T-helper 2 cell (primary cell): ENCODE data around the gene SMIM3.
"Not testable (repeated sequence)": the region's sequence is repeated elsewhere in the genome, so short reads cannot be mapped to it uniquely, and the experiment has no call there.

ENCODE experiments used
- DNase-seq, 5 experiments: peaks; one replicate each; pipeline versions ENCODE4 v3.0.0 to v3.0.0-alpha.2; 2012 to 2022

Gene SMIM3

DNA sequence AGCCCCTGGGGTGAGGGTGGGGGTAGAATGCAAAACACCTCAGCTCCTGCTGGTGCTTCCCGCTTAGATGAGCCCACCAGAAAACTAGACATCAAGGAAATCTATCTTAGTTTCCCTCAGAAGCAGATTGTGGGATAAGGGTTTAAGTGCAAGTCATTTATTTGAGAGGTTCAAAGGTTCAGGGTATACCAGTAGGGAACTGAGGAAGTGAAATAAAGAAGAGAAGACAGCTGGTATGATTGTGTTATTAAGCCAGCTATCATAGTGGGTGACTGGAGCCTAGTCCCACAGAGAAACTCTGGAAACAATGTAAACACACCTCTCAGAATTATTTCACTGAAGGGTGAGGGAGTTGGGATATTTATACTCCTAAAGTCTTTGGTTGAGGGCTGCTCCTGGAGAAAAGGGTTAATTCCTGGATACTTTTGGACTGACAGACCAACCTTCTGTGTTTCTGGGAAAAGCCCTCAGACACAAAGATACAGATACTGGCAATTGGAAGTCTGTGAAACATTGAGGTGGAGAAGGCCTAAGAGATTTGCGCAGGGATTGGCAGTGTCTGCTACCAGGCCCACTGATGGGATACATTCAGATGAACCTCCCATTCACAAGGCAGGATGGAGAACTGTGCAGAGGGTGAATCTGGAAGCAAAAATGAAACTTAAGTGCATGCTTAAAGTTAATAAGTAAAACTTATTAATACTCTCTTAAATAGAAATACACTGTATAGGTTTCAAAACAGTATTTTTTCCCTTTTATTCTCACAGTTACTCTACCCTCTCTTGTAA, 13.4 kb upstream of the SMIM3 start:
- DNase-seq: no peak

DNA sequence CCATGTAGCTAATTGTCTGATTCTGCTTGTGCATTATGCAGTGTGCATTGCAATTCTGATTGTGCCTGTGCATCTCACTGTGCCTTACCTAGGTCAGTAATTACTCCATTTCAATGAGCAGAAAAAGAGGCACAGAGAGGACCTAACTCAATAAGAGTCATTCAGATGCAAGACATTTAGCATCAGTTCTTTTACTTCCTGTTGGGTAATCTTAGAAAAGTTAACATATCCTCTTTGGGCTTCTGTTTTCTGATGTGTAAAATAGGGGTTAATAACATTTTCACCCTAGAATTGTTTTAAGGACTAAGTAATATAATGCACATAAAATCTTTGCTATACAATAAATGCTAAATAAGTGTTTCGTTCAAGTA, 12.8 kb upstream of the SMIM3 start:
- DNase-seq: no peak

DNA sequence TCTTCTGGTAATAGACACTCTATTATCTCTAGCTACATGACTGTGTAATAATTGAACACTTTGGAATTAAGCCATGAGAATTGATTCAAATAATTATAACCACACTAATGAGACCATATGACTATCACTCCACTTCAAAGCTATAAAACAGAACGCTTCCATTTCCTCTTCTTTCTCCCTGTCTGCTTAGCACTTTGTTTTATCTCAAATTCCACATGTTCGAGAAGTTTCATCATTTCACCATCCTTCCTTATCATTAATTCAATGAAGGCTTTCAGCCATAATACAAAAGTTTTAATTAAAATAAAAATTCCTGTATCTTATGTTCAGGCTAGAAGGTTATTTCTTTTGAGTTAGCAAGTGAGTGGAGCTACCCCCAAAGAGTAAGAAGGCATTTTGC, 12.3 kb upstream of the SMIM3 start:
- DNase-seq: no peak

DNA sequence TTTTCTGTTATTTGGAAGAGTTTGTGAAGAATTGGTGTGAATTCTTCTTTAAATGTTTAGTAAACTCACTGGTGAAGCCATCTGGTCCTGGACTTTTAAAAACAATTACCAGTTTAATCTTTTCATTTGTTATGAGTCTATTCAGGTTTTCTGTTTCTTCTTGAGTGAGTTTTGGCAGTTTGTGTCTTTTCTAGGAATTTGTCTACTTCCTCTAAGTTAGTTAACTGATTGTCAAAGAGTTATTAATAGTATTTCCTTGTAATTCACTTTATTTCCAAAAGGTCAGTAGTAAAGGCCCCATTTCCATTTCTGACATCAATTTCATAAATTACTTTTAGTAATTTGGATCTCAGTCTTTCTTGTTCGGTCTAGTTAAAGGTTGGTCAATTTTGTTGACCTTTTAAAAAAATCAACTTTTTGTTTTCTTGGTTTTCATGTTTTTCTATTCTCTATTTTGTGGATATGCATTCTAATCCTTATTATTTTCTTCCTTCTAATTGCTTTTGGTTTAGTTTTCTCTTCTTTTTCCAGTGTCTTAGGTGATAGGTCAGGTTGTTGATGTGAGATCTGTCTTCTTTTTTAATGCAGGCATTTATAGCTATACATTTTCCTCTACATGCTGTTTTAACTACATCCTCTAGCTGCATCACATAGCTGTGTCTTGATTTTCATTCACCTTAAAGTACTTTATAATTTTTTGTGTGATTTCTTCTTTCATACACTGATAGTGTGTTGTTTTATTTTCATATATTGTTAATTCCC, 7.3 kb upstream of the SMIM3 start:
- no peak for DNase-seq

DNA sequence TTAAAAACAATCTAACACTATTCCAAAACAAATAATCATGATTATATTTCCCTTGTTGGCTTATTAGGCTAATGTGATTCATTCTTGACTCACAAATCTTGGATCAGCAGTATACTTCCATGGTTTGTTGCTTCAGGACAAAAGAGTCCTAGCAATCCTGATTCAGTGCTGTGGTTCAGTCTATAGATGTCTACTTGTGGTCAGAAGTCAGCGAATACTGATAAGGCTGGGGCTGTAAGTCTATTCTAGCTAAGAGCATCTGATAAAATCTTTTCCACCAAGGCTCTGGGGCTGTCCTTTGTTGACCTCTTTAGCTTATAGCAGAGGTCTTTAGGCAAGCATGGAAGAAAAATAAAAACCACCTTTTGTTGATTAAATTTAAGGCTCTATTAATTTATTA, 4.4 kb upstream of the SMIM3 start:
- peak in 1 of 5 experiments; percentile 51 for DNase-seq

DNA sequence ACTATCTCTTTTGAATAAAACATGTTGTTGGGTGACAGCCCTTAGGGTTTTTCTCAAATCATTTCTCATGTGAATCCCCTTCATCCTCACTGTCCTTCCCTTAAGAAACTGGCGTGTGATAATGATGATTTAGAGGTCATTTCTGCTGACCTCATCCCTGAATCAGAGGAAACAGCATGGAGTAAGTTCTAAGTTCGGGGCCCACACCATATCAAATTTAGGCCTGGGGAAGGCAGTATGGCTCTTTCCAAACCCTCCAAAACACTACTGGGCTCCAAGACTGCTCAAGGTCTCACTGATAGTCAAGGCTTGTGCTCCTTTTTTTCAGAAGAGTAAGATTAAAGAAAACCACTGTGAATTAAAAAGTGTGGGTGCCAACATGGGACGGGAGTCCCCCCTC, 872 bp upstream of the SMIM3 start:
- DNase-seq: no peak

DNA sequence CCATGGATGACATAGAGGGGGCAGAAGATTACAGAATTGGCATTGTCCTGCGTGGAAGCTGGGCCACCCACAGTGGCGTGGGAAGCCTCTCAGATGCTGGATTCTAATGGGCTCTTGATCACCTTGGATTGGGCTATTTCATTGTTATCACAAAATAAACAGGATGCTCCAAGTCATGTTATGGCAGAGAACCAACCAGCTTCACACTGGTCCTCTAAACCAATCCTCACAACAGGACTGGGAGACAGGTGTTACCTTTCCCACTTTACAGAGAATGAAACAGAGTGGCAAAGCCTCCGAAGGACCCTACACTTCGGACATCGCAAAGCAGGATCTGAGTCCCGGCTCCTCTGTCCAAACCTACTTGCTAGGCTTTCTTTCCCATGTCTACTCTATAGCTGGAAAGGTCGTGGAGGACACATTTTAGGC, 455 bp upstream of the SMIM3 start:
- DNase-seq: no peak

DNA sequence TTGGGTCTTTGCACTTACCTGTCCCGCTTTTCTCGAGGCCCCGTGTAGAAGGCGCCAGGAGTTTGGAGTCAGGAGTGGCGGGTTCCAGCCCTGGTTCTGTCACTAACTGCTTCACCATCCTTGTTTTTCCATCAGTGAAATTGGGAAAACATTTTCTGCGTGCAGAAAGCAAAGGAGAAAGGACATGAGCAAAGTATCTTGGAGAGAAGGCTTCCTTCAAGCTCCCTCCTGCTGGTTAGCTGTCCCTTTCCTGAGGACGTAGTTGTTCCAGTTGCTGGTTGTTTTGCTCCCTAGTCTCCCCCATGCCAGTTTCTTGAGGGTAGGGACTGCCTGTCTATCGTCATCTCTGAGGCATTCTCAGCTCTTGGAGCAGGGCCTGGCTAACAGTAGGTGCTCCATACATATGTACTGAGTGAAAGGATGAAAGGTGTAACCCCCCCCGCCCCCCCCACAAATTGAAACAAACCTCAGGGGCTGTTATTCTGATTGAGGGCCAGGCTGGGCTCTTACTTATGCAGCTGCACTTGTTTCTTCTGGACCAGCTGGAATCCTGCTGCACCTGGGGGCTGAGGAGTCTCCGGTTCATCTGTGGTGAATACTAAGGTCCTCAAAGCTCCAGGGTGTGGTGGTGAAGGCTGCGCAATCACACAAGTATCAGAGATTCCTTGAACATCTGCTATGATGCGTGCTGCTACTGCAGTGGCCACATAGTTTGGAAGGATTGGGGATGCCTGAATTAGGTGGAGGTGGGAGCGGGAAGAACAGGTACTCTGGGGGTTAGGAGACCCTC, 1.0 kb downstream of the SMIM3 start:
- DNase-seq: no peak

DNA sequence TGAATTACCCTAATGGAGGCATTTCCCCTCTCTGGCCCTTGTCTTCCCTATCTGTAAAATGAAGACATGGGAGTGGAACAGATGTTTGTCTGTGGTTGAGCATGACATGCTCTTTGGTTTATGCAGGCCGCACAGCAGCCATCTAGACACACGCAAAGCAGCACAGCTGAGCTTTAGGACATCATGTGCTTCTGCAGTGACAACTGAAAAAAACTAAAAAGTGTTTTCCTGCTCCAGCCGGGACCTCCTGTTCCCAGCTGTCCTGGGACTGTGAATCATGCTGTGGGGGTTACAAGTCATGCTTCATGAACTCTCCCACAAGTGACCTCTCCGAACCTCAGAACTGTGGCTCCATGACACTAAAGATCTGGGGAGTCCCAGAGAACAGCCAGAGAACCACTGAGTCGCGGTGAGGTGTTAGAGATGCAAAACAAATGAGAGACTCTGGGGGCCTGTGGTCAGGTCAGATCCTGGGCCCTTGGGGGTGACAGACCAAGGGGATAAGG, 1.7 kb downstream of the SMIM3 start:
- peak in 1 of 5 experiments; percentile 46 for DNase-seq

DNA sequence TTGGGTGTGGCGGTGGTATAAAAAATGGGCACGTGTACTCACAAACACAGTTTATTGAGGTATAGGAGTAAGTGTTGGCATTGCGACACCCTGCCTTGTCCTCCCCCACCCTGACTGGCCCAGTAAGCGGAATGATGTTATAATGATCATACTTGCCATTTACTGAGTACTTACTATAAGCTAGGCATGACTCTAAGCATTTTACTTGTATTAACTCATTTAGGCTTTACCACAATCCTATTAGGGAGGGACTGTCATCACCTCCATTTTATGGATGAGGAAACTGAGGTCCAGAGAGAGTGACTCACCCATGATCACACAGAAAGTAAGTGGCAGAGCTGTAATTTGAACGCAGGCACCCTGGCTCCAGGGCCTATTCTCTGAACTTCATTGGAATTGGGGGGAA, 2.3 kb downstream of the SMIM3 start:
- no peak for DNase-seq

DNA sequence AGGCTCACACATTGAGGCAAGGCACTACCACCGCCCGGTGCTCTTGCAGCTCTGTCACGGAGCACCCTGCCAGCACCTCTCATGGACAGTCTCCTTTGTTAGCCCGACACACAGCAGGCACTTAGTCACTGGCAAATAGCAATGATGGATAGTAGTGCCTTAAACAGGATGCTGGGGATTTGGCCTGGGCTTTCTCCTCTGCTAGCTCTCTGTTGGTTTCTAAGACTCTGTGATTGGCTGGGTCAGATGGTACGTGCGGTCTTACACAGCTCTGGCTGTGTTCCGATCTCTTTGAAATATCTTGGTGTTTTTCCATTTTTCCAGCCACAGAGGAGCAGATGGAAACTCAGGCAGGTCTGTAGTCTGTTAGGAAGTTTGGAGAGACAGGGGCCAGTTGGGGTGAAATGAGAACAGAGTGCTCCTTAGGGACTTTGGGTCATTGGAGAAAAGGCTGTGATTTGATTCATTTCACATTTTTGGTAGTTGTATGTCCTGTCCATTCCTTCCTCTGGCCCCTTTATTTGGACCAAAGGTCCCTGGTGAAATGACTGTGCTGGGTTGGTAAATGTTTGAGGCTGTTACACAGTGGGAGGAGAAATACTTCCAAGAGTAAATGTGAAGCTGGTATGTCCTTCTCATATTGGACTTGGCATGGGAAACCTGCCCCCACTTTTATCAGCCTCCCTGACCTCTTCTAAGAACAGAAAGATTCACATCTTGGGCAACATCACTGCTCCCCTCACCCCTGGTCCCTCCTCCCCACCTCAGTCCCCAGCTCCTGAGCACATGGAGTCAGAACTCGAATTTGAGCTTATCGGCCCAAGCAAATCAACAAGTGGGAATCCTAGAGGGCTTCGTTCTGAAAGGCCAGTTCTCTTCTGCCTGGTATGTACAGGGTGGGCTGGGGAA, 3.4 kb downstream of the SMIM3 start:
- no peak for DNase-seq

DNA sequence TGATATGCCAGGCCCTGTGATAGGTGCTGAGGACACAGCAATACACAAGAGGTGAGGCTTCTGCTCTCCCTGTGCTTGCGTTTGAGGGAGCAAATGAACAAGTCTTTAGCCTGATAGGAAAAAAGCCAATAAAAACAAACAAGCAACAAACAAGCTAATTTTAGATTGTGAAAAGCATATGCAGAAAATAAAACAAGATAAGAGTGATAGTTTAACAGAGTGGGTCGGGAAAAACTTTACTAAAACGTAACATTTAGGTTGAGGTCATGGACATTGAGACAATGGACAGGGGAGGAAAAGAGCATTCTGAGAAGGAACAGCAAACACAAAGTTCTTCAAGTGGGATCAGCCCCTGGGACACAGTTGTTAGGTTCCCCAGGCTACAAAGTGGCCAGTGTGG, 4.3 kb downstream of the SMIM3 start:
- DNase-seq: no peak

DNA sequence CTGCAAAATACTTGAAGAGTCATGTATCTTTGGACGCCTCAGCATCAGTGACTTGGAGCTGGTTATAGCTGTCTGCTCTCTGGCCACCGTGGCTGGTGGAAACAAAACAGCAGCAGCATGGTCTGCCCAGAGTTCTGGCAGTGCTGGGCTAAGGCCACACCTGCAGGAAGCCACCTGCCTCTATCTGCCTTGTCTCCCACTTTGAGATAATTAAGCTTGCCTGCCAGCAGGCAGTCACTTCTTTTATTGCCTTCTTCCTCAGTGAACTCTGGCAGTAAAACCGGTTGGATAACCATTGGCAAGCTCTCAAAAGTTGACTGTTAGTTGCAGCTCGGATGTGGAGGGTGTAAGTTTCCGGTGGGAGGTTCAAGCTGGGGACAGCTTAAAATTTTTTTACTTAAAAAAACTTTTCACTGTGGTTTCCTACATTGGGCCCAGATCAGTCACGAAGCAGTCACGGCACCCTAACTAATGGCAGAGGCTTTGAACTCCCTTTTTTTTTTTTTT, 4.9 kb downstream of the SMIM3 start:
- DNase-seq: peak in 4 of 5 experiments; percentile 28 to 92 (median 66)

DNA sequence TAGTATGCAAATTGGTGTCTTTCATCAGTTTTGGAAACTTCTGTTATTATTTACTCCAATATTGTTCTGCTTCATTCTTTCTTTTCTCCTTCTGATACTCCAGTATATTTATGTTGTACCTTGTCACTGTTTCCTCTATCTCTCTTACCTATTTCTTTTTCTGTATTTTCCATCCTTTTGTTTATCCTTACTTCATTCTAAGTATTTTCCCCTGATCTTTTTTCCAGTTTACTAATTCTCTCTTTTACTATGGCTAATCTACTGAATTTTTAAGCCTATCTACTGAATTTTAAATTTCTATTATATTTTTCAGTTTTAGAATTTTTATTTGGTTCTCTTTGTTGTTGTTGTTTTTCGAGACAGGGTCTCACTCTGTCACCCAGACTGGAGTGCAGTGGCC, 7.4 kb downstream of the SMIM3 start:
- DNase-seq: no peak

DNA sequence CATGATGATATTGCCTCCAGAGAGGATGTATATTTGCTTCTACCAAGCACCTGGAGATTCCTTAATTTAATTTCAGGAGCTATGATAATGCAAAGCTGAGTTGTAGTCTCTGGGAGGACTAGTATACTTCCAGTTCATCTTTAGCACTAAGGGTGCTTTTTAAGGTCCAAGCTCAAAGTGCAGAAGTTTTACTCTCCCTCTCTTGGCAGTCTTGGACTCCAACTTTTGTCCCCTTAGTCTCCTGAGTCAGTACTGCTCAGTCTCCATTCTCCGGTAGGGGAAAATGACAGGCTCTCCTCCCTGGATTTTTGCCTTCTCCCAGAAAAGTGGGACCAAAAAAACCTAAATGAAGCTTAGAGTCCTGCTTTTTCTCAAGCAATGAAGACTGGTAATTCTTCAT, 8.3 kb downstream of the SMIM3 start:
- DNase-seq: no peak

DNA sequence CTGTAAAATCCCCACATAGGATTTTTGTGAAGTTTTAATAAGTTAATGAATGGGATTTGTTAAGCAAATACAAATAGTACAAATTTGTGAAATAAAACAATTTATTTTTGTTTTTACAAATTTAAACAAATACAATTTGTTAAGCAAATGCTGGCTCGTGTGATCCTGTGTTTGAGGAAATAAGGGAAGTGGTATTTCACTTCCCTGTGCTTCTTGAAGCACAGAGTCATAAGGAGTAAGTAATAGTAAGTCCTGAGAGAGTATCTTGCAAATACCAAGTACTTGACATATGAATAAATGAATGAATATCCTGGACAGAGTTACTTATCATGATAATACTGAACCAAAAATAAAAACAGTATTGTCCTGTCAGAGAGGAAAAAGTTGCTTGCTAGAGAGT, 9.1 kb downstream of the SMIM3 start:
- DNase-seq: no peak

DNA sequence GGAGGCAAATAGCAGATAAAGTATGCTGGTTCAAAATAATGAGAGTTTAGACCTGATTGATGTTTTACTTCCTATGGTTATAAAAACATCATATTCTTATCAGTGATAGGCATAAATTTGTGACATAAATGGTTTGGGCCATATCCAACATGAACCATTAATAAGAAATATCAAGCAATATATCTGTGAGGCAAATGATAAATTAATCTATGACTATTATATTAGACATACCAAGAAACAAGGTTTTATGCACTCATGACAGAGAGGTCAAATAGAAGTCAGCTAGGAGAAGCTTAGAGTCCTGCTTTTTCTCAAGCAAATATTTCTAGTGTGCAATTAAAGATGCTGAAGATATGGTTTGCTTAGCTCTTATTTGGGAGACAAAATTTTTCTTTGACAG, 10.4 kb downstream of the SMIM3 start:
- no peak for DNase-seq

DNA sequence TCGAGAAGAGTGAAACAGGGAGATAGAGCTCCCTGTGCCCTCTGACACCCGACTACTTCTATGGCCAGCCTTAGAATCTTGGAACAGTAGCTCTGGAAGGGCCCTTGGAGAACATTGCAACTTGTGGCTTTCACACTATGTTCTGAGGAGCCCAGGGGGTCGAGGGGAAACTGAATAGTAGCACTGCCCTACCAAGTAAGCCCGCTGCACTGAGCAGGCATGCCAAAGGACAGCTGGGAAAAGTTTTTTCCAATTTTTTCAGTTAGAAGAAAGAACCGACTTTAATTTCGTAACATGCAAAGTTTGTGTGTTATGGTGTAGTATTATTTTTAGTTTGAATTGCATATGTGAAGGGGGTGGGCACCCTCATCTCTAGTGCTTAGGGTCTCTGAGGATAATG, 10.9 kb downstream of the SMIM3 start:
- DNase-seq: no peak

DNA sequence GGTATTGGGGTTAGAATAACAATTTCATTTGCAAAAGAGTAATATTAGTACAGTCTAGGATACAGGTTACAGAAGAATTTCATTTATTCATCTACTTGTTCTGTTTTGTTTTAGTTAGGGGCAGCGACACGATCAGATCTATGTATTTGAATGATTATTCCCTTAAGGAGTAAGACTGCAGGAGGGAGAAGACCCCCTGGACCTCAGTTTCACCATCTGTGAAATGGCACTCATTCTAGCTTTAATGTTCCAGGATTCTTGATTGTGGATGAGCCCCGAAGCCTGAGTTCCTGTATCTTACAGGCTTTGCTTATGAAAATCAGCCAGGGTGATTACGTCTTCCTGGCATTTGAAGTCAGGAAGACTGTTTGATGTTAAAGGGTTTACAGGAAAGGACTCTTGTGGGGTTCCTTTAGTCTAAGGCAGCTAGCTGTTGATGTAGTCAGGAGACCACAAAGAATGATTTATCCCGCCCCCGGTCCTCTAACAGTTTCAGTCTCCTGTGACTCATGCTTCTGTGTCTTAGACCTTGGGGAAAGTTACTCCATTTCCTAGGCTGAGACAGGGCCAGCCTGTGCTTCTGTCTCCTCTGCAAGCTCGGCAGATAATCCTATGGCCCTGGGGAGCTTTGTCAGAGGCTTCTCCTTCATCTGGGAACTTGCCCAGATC, 11.5 kb downstream of the SMIM3 start:
- peak in 4 of 5 experiments; percentile 20 to 70 (median 43) for DNase-seq

DNA sequence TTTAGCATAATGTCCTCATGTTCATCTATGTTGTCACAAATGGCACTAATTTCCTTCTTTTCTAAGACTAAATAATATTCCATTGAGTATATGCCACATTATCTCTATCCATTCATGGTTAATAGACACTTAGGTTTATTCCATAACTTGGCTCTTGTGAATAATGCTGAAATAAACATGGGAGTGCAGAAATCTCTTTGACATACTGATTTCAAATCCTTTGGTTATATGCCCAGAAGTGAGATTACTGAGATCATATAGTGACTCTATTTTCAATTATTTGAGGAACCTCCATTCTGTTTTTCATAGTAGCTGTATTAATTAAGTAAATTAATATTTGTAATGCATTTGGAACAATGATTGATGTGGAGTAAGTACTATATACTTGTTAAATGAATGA, 13.0 kb downstream of the SMIM3 start:
- DNase-seq: no peak

DNA sequence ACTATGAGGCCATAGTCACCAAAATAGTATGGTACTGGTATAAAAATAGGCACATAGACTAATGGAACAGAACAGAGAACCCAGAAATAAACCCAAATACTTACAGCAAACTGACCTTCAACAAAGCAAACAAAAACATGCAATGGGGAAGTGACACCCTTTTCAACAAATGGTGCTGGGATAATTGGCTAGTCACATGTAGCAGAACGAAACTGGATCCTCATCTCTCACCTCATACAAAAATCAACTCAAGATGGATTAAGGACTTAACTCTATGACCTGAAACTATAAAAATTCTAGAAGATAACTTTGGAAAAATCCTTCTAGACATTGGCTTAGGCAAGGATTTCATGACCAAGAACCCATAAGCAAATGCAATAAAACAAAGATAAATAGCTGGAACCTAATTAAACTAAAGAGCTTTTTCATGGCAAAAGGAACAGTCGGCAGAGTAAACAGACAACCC, 14.9 kb downstream of the SMIM3 start:
- DNase-seq: not testable (repeated sequence)
